GM19397 (cell line): ENCODE results near the gene INPP5A.
"Not testable (repeated sequence)": the region's sequence is repeated elsewhere in the genome, so short reads cannot be mapped to it uniquely, and the experiment has no call there.

Source experiments
- ATAC-seq: cut with Tn5 transposase; IDR thresholded peaks from one replicate; pipeline ENCODE4 v1.9.1; 2021; ENCODE audit warnings: mild to moderate bottlenecking, moderate library complexity; ENCODE audit not compliant: unreplicated experiment

INPP5A gene

DNA sequence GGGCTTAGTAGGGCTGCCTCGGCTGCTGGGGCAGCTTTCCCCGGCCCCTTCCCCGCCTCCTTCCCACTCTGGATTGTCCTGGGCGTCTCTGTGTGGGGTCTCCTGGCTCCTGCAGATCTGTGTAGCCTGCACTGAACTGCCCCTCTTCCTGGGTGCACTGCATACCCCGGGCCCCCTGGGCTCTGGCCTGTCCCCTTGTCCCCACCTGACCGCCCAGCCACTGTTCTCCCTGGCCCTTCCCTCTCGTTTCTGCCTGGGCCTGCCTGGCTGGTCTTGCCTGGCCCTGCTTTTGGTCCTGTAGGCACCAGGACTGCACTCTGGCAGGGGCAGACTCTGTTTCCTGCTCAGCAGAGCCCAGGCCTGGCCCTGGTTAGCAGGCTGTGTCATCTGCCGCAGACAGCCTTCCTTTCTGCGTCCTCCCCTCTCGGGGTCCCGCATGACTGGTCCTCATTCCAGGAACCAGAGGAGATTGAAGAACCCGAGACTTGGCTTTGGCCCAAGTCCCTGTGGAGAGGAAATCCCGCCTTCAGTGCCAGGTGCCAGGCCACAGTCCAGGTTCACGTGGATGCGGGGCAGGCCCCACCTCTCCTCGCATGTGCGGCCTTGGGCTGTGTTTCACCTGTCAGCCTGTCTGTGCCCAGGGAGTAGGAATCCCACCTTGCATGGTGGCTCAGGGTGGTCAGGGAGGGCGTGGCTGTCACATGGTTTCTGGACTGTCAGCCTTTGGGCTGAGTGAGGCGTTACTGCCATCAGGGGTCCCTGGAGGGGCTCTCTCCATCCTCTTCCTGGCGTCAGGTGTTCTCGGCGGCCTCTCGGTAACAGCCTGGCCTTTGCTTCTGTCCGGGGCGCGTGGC lies 9.2 kb downstream of the INPP5A start:
- ATAC-seq, result no peak

DNA sequence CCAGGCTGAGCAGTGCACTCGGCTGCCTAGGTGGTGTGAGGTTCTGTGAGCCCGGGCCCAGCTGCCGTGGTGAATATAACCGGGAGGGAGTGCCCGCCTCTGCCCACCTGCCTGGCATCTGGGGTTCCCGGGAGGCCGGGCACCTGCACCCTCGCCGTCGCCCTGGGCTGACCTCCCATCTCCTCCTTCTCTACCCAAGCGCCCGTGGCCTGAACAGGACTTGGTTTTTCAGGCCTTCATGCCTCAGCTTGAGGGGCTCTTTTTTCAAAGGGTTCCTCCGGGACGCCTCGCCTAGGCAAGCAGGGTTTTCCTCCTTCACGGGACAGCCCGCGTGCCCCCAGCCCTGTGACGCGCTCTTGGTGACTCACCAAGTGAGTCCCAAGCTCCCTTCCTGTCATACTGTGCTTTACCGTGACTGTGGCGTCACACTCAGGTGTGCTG lies 9.9 kb downstream of the INPP5A start:
- ATAC-seq, result no peak

DNA sequence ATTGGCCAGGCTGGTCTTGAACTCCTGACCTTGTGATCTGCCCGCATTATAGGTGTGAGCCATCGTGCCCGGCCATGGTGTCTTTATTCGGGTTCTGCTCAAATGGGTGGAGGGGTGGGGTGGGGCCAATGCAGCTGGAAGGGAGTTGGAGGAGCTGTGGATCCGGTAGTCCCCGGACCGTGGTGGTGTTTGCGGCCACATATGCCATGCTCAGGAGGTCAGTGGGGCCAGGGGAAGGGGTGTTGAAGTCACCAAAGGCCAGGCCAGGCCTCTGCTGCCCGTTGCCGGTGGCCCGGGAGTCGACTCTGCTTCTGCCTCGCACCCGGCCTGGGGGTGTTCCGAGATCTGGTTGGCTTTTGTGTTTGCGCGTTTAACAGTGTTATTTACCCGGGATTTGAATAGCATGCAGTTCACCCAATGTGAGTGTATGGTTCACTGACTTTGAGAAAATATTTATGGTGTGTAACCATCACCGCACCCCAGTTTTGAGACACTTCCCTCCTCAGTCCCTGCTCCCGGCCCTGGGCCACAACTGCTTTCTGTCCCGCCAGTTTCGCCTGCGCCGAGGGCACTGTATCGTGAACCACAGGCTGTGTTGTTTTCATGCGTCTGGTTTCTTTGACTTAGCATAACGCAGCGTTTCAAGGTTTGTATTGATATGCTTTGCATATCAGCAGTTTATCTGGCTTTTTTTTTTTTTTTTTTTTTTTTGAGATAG lies 10.7 kb downstream of the INPP5A start:
- ATAC-seq, result no peak

DNA sequence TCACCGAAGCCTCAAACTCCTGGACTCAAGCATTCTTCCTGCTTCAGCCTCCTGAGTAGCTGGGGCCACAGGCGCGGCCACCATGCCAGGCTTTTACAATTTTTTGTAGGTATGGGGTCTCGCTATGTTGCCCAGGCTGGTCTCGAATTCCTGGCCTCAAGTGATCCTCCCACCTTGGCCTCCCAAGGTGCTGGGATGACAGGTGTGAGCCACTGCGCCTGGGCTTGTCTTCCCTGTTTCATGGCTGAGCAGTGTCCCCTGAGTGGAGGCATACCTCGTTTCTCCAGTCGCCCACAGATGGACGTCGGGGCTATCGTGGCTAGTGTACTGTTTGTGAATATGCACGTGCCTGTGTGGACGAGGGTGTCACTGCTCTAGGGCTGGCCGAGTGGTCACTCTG lies 11.3 kb downstream of the INPP5A start:
- no peak for ATAC-seq

DNA sequence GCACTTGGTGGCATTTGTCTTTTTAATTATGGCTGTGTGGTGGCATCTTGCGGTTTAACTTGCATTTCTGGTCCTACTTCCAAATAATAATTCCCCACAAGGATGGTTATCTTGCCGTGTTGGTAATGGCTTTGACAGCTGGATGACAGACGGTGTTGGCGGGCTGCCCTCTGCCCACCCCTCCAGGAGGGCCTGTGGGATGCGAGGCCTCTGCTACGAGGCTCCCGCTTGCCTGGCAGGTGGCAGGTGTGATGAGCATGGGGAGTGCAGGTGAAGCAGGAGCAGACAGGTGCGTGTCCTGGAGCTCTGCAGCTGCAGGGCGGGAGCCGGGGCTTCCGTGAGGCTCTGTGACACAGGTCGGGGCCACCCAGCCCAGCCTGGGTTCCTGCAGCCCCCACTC lies 11.8 kb downstream of the INPP5A start:
- ATAC-seq, result no peak

DNA sequence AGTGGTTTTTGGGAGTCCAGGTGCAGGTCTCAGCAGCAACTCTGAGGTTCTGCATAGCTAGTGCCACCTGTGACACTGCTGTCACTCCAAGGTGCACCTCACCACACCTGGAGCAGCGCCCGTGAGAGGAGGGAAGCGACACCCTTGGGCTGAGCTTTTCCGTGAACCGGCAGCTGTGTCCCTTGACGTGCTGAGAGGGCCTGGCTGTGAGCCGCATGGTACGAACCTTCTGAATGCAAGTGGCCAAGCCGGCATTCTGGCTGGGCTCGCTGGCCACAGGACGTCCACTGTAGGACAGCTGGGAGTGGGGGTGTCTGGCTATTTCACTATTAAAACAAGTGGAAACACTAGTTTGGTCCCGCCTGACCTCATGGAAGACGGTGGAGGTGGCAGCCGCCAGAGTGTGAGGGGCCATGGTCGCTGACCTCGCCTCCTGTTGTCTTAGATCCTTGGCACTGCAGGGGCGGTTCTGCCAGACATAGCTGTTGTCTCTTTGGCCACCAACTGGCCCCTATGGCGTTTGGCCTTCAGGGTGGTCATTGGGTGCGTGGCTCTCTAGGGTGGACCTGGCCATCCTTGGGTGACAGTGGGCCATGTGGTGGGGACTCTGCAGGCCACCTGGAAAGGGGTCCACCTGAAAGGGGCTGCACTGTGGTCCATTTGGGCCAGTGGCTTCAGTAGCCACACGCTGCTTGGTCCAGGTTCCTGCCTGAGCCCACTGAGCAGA lies 12.9 kb downstream of the INPP5A start:
- ATAC-seq, result no peak

DNA sequence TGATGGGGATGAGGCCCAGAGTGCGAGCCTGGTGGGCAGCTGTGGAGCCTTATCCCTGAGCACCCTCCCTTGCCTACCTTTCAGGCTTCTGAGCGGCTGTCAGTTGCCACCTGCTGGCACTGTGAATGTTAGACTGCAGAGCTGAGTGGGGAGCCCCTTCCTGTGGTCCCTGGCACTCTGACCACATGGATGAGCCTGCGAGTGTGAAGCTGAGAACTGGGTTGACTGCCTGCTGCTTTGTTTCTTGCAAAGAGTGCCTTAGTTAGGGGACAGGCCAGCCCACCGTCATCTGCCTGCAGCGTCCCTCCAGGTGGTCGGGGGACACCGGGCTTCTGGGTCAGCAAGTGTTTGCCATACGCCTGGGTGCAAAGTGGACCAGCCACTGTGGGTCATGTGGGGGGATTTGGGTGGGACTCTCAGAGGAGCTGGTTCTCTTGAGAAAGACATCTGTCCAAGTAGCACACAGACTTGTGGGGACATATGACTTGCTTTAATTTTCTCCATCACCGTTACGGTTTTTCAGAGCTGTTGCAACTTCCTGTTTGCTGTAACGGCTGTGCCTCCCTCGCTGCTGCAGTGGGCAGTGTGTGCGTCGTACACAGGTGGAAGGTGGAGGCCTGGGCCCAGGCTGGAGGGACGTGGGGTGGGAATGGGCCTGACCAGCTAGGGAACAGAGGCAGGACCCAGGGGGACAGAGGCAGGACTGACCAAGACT lies 13.7 kb downstream of the INPP5A start:
- peak; percentile 70 for ATAC-seq

DNA sequence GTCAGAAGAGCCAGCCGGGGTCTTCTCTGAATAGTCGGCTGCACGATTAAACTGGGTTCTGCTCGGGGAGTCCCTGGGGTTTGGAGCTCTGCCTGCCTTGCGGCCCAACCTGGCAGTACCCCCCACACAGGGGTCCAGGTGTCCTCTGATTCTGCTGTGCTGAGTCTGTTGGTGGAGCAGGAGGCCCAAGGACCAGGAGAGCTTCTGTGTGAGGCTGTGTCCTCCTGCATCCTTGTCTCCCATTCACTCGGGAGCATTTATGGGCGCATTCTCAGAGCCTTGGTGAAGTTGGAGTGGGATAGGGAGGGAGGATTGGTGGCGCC lies 14.2 kb downstream of the INPP5A start:
- peak; percentile 9 for ATAC-seq

DNA sequence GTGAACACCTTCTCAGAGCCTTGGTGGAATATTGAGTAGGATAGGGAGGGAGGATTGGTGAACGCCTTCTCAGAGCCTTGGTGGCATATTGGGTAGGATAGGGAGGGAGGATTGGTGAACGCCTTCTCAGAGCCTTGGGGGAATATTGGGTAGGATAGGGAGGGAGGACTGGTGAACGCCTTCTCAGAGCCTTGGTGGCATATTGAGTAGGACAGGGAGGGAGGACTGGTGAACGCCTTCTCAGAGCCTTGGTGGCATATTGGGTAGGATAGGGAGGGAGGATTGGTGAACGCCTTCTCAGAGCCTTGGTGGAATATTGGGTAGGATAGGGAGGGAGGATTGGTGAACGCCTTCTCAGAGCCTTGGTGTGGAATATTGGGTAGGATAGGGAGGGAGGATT lies 15.0 kb downstream of the INPP5A start:
- ATAC-seq, result not testable (repeated sequence)

DNA sequence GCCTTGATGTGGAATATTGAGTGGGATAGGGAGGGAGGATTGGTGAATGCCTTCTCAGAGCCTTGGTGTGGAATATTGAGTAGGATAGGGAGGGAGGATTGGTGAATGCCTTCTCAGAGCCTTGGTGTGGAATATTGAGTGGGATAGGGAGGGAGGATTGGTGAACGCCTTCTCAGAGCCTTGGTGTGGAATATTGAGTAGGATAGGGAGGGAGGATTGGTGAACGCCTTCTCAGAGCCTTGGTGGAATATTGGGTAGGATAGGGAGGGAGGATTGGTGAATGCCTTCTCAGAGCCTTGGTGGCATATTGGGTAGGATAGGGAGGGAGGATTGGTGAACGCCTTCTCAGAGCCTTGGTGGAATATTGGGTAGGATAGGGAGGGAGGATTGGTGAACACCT lies 16.0 kb downstream of the INPP5A start:
- ATAC-seq, result not testable (repeated sequence)

DNA sequence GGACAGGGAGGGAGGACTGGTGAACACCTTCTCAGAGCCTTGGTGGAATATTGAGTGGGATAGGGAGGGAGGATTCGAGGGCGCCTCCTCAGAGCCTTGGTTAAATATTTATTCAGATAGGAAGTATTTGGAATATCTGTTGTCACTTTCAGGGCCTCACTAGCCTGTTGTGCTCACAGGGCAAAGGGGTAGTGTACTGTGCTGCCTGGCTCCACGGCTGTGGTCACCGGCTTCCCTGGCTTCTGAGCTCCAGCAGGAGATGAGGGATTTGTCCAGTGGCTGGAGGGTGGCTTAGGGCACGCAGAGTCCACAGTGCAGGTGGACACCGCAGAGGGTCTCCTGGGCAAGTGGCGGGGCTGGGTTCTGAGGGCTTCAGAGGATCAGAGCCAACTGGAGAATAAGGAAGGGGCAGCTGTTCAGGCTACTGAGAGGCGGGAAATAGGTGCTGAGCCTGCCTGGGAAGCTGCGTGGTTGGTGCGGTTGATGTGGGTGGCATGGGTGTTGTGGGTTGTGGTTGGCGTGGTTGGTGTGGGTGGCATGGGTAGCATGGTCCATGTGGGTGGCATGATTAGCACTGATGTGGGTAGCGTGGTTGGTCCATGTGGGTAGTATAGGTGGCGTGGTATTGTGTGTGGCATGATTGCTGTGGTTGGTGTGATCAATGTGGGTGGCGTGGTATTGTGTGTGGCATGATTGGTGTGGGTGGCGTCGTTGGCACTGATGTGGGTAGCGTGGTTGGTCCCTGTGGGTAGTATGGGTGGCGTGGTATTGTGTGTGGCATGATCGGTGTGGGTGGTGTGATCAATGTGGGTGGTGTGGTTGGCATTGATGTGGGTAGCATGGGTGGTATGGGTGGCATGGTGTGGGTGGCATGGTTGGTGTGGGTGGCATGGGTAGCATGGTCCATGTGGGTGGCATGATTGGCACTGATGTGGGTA lies 16.7 kb downstream of the INPP5A start:
- no peak for ATAC-seq

DNA sequence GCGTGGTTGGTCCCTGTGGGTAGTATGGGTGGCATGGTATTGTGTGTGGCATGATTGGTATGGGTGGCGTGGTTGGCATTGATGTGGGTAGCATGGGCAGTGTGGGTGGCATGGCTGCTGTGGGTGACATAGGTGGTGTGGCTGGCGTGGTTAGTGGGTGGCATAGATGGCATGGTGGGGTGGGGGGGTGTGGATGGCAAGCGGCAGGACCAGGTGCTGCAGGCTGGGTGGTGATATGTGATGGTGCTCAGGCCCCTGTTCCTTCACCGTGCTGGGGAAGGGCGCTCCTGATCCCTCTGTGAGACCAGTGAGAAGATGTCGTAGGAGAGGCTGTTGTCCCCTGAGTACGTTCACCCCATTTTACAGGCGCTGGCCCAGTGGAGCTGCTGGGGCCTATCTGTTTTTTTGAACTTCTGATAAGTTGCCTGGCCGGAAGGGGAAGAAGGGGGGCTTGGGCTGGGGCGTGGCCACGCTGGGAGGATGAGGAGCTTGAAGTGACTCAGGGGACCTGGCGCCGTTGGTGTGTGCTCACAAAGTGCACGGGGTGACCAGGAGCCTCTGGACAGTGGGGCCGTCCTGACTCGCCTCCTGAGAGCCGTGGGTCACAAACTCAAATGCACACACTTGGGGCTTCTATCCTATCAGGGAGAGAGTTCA lies 17.5 kb downstream of the INPP5A start:
- no peak for ATAC-seq

DNA sequence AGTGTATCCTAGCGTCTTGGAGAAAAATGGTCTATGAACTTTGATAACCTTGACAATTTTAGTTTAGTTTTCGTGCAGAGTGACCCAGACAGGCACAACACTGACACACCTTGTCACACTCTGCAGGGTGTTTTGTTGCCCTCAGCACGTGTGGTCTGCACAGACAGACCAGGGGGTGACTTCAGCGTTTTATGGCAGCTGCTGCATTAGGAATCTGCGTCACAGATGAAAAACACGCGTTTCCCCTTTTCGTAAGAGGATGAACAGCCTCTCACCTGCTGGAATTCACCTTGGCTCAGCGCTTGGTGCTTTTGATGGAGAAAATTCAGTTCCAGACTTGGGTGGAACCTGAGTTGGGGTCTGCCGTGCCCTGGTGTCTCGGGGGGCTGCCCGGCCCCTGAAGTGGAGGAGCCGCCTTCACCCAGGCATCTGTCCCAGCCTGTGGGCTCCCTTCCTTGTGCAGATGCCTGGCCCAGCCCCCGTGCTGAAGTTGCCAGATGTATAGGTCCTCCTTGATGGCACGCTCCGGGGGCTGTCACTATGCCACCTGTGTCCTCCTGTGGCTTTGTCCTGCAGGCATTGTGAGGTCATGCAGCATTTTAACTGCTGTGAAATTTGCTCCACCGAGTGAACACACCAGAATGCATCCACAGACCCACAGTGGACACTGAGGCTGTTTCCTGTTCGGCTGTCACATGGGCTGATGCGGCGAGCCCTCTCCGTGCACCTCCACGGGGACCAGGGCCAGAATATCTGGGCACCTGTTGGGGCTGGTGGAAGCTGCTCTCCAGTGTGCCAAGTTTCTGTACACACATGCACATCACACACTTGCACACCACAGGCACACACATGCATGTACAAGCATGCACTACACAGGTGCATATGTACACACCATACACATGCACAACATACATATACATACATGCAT lies 18.3 kb downstream of the INPP5A start:
- no peak for ATAC-seq

DNA sequence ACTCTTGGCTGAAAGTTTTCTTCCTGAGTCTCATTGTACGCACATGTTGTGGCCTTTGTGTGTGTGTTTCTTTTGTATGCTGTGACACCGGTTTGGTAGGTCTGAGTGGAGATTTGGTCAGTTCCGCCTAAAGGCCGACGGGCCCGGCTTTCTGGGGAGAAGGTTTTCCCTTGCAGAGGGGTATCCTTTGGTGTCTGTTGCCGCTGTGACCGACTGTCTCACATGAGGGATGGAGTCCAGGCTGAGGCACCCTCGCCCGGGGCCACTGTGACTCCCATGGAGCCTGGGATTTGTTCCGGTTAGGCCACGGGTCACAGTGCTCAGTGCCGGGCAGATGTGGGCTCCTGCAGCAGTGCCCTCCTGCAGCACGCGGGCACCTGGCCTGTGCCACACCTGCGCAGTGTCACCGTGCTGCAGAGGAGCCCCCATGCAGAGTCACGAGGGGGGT lies 19.4 kb downstream of the INPP5A start:
- no peak for ATAC-seq

DNA sequence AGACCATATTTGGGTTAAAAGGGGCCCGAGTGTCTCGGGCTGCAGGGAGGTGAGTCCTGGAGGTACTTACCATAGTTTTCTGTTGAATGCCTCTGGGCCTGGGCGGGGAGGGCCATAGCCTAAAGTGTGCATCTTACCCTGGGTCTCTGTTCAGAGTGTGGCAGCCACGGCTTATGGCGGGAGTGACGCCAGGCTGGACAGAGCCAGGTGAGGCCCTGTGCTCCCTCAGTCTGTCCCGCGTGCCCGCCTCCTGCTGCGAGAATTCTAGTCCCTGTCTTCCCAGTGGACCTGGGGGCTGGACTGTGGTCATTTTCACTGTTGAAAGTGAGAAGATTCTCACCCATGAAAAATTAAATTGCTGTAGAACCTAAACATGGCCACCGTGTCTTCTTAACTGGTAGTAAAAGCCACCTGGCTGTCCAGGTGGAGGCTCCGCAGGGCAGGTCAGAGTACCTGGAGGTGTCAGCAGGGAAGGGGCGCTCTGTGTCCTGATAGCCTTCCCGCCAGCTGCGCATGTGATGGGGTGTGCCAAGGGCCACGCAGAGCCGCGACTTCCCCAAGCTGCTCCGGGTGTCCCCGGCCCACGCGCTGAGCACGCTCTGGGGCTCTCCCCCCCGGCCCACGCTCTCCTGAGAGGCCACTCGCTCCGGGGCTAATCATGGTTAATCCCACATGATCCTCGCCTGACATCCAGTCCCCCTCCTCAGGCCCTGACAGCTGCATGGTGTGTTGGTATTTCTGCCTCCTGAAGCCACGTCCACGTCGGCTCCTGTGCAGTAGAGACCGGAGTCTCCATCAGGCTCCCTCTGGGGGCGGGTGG lies 20.3 kb downstream of the INPP5A start:
- no peak for ATAC-seq

DNA sequence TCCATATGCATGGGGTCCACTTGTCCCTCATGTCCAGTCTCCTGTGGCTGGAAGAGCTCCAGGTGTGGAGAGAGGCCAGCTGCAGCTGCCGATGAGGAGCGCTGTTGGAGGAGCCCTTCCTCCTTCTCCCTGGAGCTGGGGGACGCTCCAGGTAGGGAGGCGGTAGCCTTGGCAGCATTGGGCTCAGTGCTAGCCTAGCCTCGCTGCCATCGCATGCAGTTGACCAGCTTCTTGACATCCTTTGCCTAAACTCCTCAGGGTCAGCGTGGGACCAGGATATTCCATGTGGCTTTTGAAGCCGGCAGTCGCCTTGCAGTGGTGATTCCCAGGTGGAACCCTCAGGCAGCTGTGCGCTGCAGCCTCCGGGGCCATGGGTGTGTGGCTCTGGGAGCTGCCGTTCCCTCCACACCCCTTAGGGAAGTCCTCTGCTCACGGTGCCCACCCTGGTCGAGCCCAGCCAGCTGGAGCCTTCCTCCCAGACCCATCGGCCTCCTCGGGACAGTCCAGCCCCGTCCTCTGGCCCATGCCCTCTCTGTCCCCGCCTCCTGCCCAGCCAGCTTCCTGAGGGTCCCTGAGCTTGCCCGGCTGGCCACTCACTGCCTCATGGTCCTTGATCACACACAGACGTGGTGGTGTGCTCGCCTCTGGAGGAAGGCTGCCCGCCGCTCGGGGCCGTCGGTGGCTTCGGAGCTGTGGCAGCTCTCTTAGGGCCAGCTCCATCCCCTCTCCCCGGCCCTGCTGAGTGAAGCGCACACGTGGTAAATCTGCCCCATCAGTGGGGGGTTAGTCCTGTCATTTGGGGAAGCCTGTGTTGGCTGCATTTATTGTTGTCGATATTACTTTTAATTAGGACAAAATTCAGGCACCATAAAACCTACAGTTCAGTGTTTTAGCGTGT lies 21.2 kb downstream of the INPP5A start:
- no peak for ATAC-seq
